Psoas muscle (tissue), 8 donors: ENCODE data around the gene MAP3K7CL. TPM values are rescaled to one million over a fixed set of nuclear protein-coding genes. Genes with fewer than 3 reads are reported as not detected.

Source experiments
- ATAC-seq, 4 donors: fragments of 200-7000 bp; cut with Tn5 transposase; one replicate each; pipeline ENCODE4 v1.9.1; 2020; ENCODE audit warnings: moderate library complexity in 3 of 4, mild to moderate bottlenecking in 2 of 4
- DNase-seq, 2 donors: peaks; one replicate each; pipeline ENCODE4 v3.0.0-alpha.2; 2020
- H3K27ac ChIP-seq: fragments of 200-600 bp; one replicate; pipeline ENCODE4 v1.8.0; 2022
- H3K27me3 ChIP-seq, 3 donors: fragments of 200-600 bp in 1 of 3; one replicate each; pipeline versions ENCODE4 v1.6.1 to v1.8.0; 2013 to 2022; ENCODE audit warnings: low read length in 2 of 3, mild to moderate bottlenecking in 2 of 3, moderate library complexity in 1 of 3; ENCODE audit not compliant: insufficient read depth in 3 of 3
- H3K36me3 ChIP-seq, 2 donors: fragments of 200-600 bp in 1 of 2; one replicate each; pipeline versions ENCODE4 v1.6.1 to v1.8.0; 2013 to 2022; ENCODE audit warnings: low read depth in 1 of 2, mild to moderate bottlenecking in 1 of 2, moderate library complexity in 1 of 2; ENCODE audit not compliant: insufficient read depth in 1 of 2
- H3K4me1 ChIP-seq: fragments of 200-600 bp; one replicate; pipeline ENCODE4 v1.8.0; 2022
- H3K4me3 ChIP-seq: fragments of 200-600 bp; one replicate; pipeline ENCODE4 v1.8.0; 2022; ENCODE audit warnings: mild to moderate bottlenecking
- H3K9me3 ChIP-seq: fragments of 200-600 bp; one replicate; pipeline ENCODE4 v1.8.0; 2022
- CTCF ChIP-seq: fragments of 200-600 bp; IDR thresholded peaks from one replicate; pipeline ENCODE4 v1.8.0; 2022; ENCODE audit warnings: antibody characterized with exemption
- WGBS, 3 donors: extraction: QIAGEN DNeasy Blood & Tissue Kit; methylation state at CpG; one replicate each; pipeline versions ENCODE4 v1.1.6 to v1.1.7; 2013; 5-methylcytosine and 5-hydroxymethylcytosine counted together
- intact Hi-C, 2 donors: fragments of 100-400 bp; cut with DNase I; formaldehyde crosslinking; loops; one replicate each; pipeline versions ENCODE4 v1.11.0 to v1.14.2; 2022
- polyA plus RNA-seq, 3 donors: library from polyadenylated mRNA; stranded (reverse); fragments of 200-250 nt; gene quantifications; one replicate each; pipeline ENCODE4 v1.2.3, GENCODE V29; 2013
- total RNA-seq, 4 donors: library from RNA; stranded (reverse); fragmentation: NEBNext Ultra II Directional in 2 of 4; extraction: Animal tissue kit (Norgen Biotek cat#: 25700) in 2 of 4; gene quantifications; one replicate each; pipeline versions ENCODE4 v1.2.1 to v1.2.4, GENCODE V29; 2021 to 2023
- donor health status: healthy with polysubstance abuse.
- donor health status: DM: no; HTN: no; CAD: no; lungs with moderate emphysema.
- donor health status: Bipolar disorder and iron deficiency.
- donor health status: healthy.
- donor health status: DM: yes; HTN: yes; CAD: no.
- donor health status: DM: no; HTN: no; CAD: no.
- donor health status: DM: no; HTN: no; CAD: no.
- donor health status: DM: yes; HTN: yes; CAD: no.

The MAP3K7CL gene
- total and polyA plus RNA-seq, 7 donors, result 3.3 to 107 (median 15.5) TPM

- Histone ChIP-seq H3K27ac (no peak overlapping the region), H3K4me3 (no peak overlapping the region), H3K27me3 (no peaks in the 10 kb centered on the region), H3K36me3 (peaks cover 0 to 14% of the 10 kb centered on the region in 2 donors), H3K9me3 (no peaks in the 10 kb centered on the region), H3K4me1 (peaks cover 16% of the 10 kb centered on the region)
- ATAC-seq, result no peak
- no peak for DNase-seq
- intact Hi-C loops, result no loop called here
- TF ChIP-seq CTCF, result no peak
Measured at GRCh38 chr21:29135481-29135880, 5.0 kb downstream of the MAP3K7CL start.

- Histone ChIP-seq H3K9me3 (no peaks in the 10 kb centered on the region), H3K4me1 (peaks cover 14% of the 10 kb centered on the region), H3K27ac (no peak overlapping the region), H3K27me3 (no peaks in the 10 kb centered on the region), H3K36me3 (peaks cover 0 to 18% of the 10 kb centered on the region in 2 donors), H3K4me3 (no peak overlapping the region)
- no peak for TF ChIP-seq CTCF
- DNase-seq, result no peak
- 65 to 85% (median 81%) methylated on average over 1 of the region's 1 CpG for WGBS, 3 donors
- ATAC-seq, result no peak
- intact Hi-C loops, result no loop called here
Measured at GRCh38 chr21:29136033-29136432, 5.6 kb downstream of the MAP3K7CL start.

- intact Hi-C loops, result loop anchor here (1.0 to 2.0 kb wide), 2 partner anchors 14 to 15 kb away; partner anchors contain the start of gene MAP3K7CL (in 2 of the 2)
Measured at GRCh38 chr21:29144736-29145353, 14.4 kb downstream of the MAP3K7CL start.

GRCh38 chr21:29145354-29145782, 14.9 kb downstream of the MAP3K7CL start:
- no peaks in the 10 kb centered on the region for H3K9me3 ChIP-seq
- no peaks in the 10 kb centered on the region for H3K27me3 ChIP-seq
- H3K27ac ChIP-seq, result peak overlapping the region; percentile 89
- peak overlapping the region; percentile 53 for H3K4me3 ChIP-seq
- intact Hi-C loops, result loop anchor here (1.0 to 2.0 kb wide), 2 partner anchors 15 kb away; partner anchors contain the start of gene MAP3K7CL (in 2 of the 2)
- peaks cover 64% of the 10 kb centered on the region for H3K4me1 ChIP-seq
- DNase-seq, result peak in 1 of 2 donors; percentile 63
- peak; percentile 80 to 93 (median 90) for ATAC-seq
- peaks cover 0 to 4% of the 10 kb centered on the region in 2 donors for H3K36me3 ChIP-seq
- 5 to 6% (median 6%) methylated on average over 5 of the region's 5 CpGs for WGBS, 3 donors
- no peak for TF ChIP-seq CTCF

More at GRCh38 chr21:29144736-29145353, 14.4 kb downstream of the MAP3K7CL start:
- Histone ChIP-seq H3K27me3 (no peaks in the 10 kb centered on the region), H3K36me3 (peaks cover 0 to 4% of the 10 kb centered on the region in 2 donors), H3K9me3 (no peaks in the 10 kb centered on the region), H3K27ac (peak overlapping the region; percentile 89), H3K4me3 (no peak overlapping the region), H3K4me1 (peaks cover 58% of the 10 kb centered on the region)
- no peak for TF ChIP-seq CTCF
- ATAC-seq (peak in 1 of 4 donors; percentile 61), DNase-seq (no peak)
- 18 to 32% (median 20%) methylated on average over 2 of the region's 2 CpGs for WGBS, 3 donors
